NCI-H1694 treated with DMSO at 0.1 percent for 48 hours (cell line): ENCODE data around the gene SCFD2.

Source experiments
- DNase-seq: peaks from one replicate; lab custom pipeline; 2025; lab: John Stamatoyannopoulos, UW

The SCFD2 gene

GRCh38 chr4:52879471-52879870 lies 486.4 kb downstream of the SCFD2 start:
- no peak for DNase-seq

GRCh38 chr4:52877694-52878093 lies 488.2 kb downstream of the SCFD2 start:
- DNase-seq: no peak

GRCh38 chr4:52877036-52877435 lies 488.8 kb downstream of the SCFD2 start:
- no peak for DNase-seq

- no peak for DNase-seq
These were observed 489.8 kb downstream of the SCFD2 start for GRCh38 chr4:52876069-52876468.

GRCh38 chr4:52874948-52875347 lies 490.9 kb downstream of the SCFD2 start:
- DNase-seq: no peak

- no peak for DNase-seq
These were observed 492.0 kb downstream of the SCFD2 start for GRCh38 chr4:52873861-52874343.

GRCh38 chr4:52873191-52873590 lies 492.7 kb downstream of the SCFD2 start:
- DNase-seq: no peak

GRCh38 chr4:52870225-52870624 lies 495.6 kb downstream of the SCFD2 start:
- DNase-seq: no peak

GRCh38 chr4:52869656-52870055 lies 496.2 kb downstream of the SCFD2 start:
- no peak for DNase-seq

GRCh38 chr4:52869196-52869595 lies 496.7 kb downstream of the SCFD2 start:
- DNase-seq: peak; percentile 75

GRCh38 chr4:52868133-52868532 lies 497.7 kb downstream of the SCFD2 start:
- no peak for DNase-seq

- no peak for DNase-seq
These were observed 498.7 kb downstream of the SCFD2 start for GRCh38 chr4:52867163-52867562.

- no peak for DNase-seq
These were observed 499.1 kb downstream of the SCFD2 start for GRCh38 chr4:52866734-52867133.

- no peak for DNase-seq
These were observed 500.6 kb downstream of the SCFD2 start for GRCh38 chr4:52865300-52865699.

GRCh38 chr4:52864793-52865192 lies 501.1 kb downstream of the SCFD2 start:
- no peak for DNase-seq

GRCh38 chr4:52863324-52863723 lies 502.5 kb downstream of the SCFD2 start:
- DNase-seq: no peak

- no peak for DNase-seq
These were observed 503.2 kb downstream of the SCFD2 start for GRCh38 chr4:52862639-52863161.

- peak; percentile 56 for DNase-seq
These were observed 503.8 kb downstream of the SCFD2 start, which contains the start of gene RASL11B for GRCh38 chr4:52861879-52862616. RASL11B (plus strand) TSS chr4:52862317; CDS start chr4:52862508, 191 bp downstream.

GRCh38 chr4:52861171-52861823 lies 504.6 kb downstream of the SCFD2 start:
- no peak for DNase-seq

GRCh38 chr4:52860361-52860760 lies 505.5 kb downstream of the SCFD2 start:
- no peak for DNase-seq

- DNase-seq: no peak
These were observed 509.1 kb downstream of the SCFD2 start for GRCh38 chr4:52856801-52857200.

- DNase-seq: no peak
These were observed 512.5 kb downstream of the SCFD2 start for GRCh38 chr4:52853351-52853750.

GRCh38 chr4:52852711-52853110 lies 513.1 kb downstream of the SCFD2 start:
- DNase-seq: no peak
